ENCODE results near the gene DMTF1.

DNA sequence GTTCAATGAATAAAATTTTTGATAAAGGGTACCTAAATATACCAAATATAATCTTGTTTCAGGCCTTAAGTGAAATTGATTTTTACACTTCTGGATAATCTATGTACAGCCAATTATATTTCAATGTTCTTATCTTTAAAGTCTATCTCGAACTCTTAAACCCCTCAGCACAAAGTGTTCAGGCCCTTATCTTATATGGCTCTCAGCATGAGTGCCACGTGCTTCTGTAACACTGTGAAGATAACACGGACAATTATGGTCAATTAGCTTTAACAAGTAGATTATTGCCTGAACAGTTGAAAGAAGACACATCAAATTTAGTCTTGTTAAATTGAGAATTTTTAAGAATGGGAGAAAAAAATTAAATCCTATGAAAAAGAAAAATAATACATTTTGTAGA lies 40.4 kb upstream of the DMTF1 start:
- TF ChIP-seq ZNF837 (tag by site-specific recombination; IDR thresholded peaks at IDR 0.05), result no peak
- TF ChIP-seq ZNF175 (tag by site-specific recombination; IDR thresholded peaks at IDR 0.05), result no peak
- no peak for TF ChIP-seq YY2 (tag by site-specific recombination; IDR thresholded peaks at IDR 0.05)
- TF ChIP-seq ZEB2 (tag by site-specific recombination; IDR thresholded peaks at IDR 0.05), result no peak
- TF ChIP-seq, protein P1, sequence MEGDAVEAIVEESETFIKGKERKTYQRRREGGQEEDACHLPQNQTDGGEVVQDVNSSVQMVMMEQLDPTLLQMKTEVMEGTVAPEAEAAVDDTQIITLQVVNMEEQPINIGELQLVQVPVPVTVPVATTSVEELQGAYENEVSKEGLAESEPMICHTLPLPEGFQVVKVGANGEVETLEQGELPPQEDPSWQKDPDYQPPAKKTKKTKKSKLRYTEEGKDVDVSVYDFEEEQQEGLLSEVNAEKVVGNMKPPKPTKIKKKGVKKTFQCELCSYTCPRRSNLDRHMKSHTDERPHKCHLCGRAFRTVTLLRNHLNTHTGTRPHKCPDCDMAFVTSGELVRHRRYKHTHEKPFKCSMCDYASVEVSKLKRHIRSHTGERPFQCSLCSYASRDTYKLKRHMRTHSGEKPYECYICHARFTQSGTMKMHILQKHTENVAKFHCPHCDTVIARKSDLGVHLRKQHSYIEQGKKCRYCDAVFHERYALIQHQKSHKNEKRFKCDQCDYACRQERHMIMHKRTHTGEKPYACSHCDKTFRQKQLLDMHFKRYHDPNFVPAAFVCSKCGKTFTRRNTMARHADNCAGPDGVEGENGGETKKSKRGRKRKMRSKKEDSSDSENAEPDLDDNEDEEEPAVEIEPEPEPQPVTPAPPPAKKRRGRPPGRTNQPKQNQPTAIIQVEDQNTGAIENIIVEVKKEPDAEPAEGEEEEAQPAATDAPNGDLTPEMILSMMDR (tag by site-specific recombination; IDR thresholded peaks at IDR 0.05), result no peak
- no peak for TF ChIP-seq ZNF24 (tag by site-specific recombination; IDR thresholded peaks at IDR 0.05)
- TF ChIP-seq, protein P2, sequence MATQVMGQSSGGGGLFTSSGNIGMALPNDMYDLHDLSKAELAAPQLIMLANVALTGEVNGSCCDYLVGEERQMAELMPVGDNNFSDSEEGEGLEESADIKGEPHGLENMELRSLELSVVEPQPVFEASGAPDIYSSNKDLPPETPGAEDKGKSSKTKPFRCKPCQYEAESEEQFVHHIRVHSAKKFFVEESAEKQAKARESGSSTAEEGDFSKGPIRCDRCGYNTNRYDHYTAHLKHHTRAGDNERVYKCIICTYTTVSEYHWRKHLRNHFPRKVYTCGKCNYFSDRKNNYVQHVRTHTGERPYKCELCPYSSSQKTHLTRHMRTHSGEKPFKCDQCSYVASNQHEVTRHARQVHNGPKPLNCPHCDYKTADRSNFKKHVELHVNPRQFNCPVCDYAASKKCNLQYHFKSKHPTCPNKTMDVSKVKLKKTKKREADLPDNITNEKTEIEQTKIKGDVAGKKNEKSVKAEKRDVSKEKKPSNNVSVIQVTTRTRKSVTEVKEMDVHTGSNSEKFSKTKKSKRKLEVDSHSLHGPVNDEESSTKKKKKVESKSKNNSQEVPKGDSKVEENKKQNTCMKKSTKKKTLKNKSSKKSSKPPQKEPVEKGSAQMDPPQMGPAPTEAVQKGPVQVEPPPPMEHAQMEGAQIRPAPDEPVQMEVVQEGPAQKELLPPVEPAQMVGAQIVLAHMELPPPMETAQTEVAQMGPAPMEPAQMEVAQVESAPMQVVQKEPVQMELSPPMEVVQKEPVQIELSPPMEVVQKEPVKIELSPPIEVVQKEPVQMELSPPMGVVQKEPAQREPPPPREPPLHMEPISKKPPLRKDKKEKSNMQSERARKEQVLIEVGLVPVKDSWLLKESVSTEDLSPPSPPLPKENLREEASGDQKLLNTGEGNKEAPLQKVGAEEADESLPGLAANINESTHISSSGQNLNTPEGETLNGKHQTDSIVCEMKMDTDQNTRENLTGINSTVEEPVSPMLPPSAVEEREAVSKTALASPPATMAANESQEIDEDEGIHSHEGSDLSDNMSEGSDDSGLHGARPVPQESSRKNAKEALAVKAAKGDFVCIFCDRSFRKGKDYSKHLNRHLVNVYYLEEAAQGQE (tag by site-specific recombination; IDR thresholded peaks at IDR 0.05), result no peak
- TF ChIP-seq, protein P3, sequence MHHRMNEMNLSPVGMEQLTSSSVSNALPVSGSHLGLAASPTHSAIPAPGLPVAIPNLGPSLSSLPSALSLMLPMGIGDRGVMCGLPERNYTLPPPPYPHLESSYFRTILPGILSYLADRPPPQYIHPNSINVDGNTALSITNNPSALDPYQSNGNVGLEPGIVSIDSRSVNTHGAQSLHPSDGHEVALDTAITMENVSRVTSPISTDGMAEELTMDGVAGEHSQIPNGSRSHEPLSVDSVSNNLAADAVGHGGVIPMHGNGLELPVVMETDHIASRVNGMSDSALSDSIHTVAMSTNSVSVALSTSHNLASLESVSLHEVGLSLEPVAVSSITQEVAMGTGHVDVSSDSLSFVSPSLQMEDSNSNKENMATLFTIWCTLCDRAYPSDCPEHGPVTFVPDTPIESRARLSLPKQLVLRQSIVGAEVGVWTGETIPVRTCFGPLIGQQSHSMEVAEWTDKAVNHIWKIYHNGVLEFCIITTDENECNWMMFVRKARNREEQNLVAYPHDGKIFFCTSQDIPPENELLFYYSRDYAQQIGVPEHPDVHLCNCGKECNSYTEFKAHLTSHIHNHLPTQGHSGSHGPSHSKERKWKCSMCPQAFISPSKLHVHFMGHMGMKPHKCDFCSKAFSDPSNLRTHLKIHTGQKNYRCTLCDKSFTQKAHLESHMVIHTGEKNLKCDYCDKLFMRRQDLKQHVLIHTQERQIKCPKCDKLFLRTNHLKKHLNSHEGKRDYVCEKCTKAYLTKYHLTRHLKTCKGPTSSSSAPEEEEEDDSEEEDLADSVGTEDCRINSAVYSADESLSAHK (tag by site-specific recombination; IDR thresholded peaks at IDR 0.05), result no peak
- TF ChIP-seq, protein P4, sequence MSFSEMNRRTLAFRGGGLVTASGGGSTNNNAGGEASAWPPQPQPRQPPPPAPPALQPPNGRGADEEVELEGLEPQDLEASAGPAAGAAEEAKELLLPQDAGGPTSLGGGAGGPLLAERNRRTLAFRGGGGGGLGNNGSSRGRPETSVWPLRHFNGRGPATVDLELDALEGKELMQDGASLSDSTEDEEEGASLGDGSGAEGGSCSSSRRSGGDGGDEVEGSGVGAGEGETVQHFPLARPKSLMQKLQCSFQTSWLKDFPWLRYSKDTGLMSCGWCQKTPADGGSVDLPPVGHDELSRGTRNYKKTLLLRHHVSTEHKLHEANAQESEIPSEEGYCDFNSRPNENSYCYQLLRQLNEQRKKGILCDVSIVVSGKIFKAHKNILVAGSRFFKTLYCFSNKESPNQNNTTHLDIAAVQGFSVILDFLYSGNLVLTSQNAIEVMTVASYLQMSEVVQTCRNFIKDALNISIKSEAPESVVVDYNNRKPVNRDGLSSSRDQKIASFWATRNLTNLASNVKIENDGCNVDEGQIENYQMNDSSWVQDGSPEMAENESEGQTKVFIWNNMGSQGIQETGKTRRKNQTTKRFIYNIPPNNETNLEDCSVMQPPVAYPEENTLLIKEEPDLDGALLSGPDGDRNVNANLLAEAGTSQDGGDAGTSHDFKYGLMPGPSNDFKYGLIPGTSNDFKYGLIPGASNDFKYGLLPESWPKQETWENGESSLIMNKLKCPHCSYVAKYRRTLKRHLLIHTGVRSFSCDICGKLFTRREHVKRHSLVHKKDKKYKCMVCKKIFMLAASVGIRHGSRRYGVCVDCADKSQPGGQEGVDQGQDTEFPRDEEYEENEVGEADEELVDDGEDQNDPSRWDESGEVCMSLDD (tag by site-specific recombination; IDR thresholded peaks at IDR 0.05), result no peak
- no peak for TF ChIP-seq ZNF843 (tag by site-specific recombination; IDR thresholded peaks at IDR 0.05)
- TF ChIP-seq ZNF223 (tag by site-specific recombination; IDR thresholded peaks at IDR 0.05), result no peak
- no peak for TF ChIP-seq ZNF629 (tag by site-specific recombination; IDR thresholded peaks at IDR 0.05)

All from HEK293 (cell line).